H1 (cell line): ENCODE measurements around the gene KLHL36. TPM values are rescaled to one million over a fixed set of nuclear protein-coding genes. Genes with fewer than 3 reads are reported as not detected.

Experiments used
- BACH1 ChIP-seq: IDR thresholded peaks from 2 replicates; pipeline ENCODE4 v1.6.1; 2012; ENCODE audit warnings: low read length, improper control_type of control experiment
- CBX5 ChIP-seq: fragments of 300-800, 300-1000 bp; sonication (generic); IDR thresholded peaks from 2 replicates; pipeline ENCODE4 v1.7.1; 2016; ENCODE audit warnings: antibody characterized with exemption, low read length, low read depth
- CHD1 ChIP-seq: IDR thresholded peaks from 2 replicates; pipeline ENCODE4 v1.6.1; 2012; ENCODE audit warnings: low read depth, low read length, improper control_type of control experiment
- CREB1 ChIP-seq: IDR thresholded peaks from 2 replicates; pipeline ENCODE4 v1.6.1; 2012; ENCODE audit warnings: inconsistent platforms
- EGR1 ChIP-seq: IDR thresholded peaks from 2 replicates; pipeline ENCODE4 v1.6.1; 2011; ENCODE audit warnings: low read depth, low read length, borderline replicate concordance
- SAP30 ChIP-seq: fragments of 300-600 bp; sonication (generic); IDR thresholded peaks from 2 replicates; pipeline ENCODE4 v1.7.1; 2012; ENCODE audit warnings: low read length, moderate library complexity, mild to moderate bottlenecking, inconsistent platforms; ENCODE audit not compliant: insufficient read depth, insufficient replicate concordance
- TEAD4 ChIP-seq: IDR thresholded peaks from 2 replicates; pipeline ENCODE4 v1.6.1; 2012; ENCODE audit warnings: low read depth, low read length, inconsistent platforms, mixed read lengths
- polyA plus RNA-seq, 7 experiments: library from polyadenylated mRNA; depleted of rRNA in 3 of 7; stranded (reverse) in 5 of 7; unstranded in 2 of 7; fragments of >200 nt in 5 of 7; fragments of 200-250 nt in 2 of 7; gene quantifications; 1 replicate in 5 of 7; 2 replicates in 1 of 7; 4 replicates in 1 of 7; pipeline versions ENCODE4 v1.2.1 to v1.2.3, GENCODE V29; 2011 to 2013; ENCODE audit warnings: missing spikeins in 2 of 7, mixed read lengths in 2 of 7
- total RNA-seq: library from RNA; stranded (reverse); fragmentation: NEBNext Ultra II Directional; extraction: Animal tissue kit (Norgen Biotek cat#: 25700); gene quantifications from 2 replicates; pipeline ENCODE4 v1.2.1, GENCODE V29; 2021
- TF ChIP-seq, protein P1 (sequence below): fragments of 300-600 bp; sonication (generic); IDR thresholded peaks from 2 replicates; pipeline ENCODE4 v1.7.1; 2012; ENCODE audit warnings: low read length, moderate library complexity, mild to moderate bottlenecking, inconsistent platforms; ENCODE audit not compliant: insufficient replicate concordance

The KLHL36 gene
- total and polyA plus RNA-seq, 2 of the 8 experiments (the other 6 are each of a cell fraction or from before 2014, with no cell fraction given): 22.9 to 33.6 TPM

- TF ChIP-seq, protein P1, sequence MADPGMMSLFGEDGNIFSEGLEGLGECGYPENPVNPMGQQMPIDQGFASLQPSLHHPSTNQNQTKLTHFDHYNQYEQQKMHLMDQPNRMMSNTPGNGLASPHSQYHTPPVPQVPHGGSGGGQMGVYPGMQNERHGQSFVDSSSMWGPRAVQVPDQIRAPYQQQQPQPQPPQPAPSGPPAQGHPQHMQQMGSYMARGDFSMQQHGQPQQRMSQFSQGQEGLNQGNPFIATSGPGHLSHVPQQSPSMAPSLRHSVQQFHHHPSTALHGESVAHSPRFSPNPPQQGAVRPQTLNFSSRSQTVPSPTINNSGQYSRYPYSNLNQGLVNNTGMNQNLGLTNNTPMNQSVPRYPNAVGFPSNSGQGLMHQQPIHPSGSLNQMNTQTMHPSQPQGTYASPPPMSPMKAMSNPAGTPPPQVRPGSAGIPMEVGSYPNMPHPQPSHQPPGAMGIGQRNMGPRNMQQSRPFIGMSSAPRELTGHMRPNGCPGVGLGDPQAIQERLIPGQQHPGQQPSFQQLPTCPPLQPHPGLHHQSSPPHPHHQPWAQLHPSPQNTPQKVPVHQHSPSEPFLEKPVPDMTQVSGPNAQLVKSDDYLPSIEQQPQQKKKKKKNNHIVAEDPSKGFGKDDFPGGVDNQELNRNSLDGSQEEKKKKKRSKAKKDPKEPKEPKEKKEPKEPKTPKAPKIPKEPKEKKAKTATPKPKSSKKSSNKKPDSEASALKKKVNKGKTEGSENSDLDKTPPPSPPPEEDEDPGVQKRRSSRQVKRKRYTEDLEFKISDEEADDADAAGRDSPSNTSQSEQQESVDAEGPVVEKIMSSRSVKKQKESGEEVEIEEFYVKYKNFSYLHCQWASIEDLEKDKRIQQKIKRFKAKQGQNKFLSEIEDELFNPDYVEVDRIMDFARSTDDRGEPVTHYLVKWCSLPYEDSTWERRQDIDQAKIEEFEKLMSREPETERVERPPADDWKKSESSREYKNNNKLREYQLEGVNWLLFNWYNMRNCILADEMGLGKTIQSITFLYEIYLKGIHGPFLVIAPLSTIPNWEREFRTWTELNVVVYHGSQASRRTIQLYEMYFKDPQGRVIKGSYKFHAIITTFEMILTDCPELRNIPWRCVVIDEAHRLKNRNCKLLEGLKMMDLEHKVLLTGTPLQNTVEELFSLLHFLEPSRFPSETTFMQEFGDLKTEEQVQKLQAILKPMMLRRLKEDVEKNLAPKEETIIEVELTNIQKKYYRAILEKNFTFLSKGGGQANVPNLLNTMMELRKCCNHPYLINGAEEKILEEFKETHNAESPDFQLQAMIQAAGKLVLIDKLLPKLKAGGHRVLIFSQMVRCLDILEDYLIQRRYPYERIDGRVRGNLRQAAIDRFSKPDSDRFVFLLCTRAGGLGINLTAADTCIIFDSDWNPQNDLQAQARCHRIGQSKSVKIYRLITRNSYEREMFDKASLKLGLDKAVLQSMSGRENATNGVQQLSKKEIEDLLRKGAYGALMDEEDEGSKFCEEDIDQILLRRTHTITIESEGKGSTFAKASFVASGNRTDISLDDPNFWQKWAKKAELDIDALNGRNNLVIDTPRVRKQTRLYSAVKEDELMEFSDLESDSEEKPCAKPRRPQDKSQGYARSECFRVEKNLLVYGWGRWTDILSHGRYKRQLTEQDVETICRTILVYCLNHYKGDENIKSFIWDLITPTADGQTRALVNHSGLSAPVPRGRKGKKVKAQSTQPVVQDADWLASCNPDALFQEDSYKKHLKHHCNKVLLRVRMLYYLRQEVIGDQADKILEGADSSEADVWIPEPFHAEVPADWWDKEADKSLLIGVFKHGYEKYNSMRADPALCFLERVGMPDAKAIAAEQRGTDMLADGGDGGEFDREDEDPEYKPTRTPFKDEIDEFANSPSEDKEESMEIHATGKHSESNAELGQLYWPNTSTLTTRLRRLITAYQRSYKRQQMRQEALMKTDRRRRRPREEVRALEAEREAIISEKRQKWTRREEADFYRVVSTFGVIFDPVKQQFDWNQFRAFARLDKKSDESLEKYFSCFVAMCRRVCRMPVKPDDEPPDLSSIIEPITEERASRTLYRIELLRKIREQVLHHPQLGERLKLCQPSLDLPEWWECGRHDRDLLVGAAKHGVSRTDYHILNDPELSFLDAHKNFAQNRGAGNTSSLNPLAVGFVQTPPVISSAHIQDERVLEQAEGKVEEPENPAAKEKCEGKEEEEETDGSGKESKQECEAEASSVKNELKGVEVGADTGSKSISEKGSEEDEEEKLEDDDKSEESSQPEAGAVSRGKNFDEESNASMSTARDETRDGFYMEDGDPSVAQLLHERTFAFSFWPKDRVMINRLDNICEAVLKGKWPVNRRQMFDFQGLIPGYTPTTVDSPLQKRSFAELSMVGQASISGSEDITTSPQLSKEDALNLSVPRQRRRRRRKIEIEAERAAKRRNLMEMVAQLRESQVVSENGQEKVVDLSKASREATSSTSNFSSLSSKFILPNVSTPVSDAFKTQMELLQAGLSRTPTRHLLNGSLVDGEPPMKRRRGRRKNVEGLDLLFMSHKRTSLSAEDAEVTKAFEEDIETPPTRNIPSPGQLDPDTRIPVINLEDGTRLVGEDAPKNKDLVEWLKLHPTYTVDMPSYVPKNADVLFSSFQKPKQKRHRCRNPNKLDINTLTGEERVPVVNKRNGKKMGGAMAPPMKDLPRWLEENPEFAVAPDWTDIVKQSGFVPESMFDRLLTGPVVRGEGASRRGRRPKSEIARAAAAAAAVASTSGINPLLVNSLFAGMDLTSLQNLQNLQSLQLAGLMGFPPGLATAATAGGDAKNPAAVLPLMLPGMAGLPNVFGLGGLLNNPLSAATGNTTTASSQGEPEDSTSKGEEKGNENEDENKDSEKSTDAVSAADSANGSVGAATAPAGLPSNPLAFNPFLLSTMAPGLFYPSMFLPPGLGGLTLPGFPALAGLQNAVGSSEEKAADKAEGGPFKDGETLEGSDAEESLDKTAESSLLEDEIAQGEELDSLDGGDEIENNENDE: no peak
- TF ChIP-seq EGR1: no peak
- no peak for TF ChIP-seq SAP30
- no peak for TF ChIP-seq CREB1
- no peak for TF ChIP-seq BACH1
- TF ChIP-seq TEAD4: no peak
- TF ChIP-seq CBX5: no peak
- no peak for TF ChIP-seq CHD1
These were observed 33.1 kb upstream of the KLHL36 start (continued) for GRCh38 chr16:84614968-84615813.
